GM21360 (cell line): ENCODE results near the gene CACNA1I.

Experiments
- ATAC-seq: cut with Tn5 transposase; IDR thresholded peaks from one replicate; pipeline ENCODE4 v1.9.1; 2021; ENCODE audit warnings: mild to moderate bottlenecking, moderate library complexity; ENCODE audit not compliant: unreplicated experiment

The CACNA1I gene

DNA sequence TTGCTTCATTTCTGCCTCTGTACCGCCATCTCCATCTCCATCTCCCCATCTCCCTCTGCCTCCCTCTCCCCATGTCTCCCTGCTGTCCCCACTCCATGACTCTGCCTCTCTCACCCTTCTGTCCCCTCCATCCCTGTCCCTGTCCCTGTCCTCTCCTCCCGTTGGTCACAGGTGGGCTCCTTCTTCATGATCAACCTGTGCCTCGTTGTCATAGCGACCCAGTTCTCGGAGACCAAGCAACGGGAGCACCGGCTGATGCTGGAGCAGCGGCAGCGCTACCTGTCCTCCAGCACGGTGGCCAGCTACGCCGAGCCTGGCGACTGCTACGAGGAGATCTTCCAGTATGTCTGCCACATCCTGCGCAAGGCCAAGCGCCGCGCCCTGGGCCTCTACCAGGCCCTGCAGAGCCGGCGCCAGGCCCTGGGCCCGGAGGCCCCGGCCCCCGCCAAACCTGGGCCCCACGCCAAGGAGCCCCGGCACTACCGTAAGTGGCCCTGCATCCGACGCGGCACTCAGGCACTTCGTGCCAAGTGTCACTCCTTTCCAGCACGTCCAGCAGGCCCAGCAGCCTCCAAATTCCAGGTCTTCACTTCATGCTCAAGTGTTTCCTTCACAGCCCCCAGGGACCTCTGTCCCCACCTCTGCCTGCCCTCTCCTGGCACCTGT lies 76.0 kb downstream of the CACNA1I start:
- no peak for ATAC-seq

DNA sequence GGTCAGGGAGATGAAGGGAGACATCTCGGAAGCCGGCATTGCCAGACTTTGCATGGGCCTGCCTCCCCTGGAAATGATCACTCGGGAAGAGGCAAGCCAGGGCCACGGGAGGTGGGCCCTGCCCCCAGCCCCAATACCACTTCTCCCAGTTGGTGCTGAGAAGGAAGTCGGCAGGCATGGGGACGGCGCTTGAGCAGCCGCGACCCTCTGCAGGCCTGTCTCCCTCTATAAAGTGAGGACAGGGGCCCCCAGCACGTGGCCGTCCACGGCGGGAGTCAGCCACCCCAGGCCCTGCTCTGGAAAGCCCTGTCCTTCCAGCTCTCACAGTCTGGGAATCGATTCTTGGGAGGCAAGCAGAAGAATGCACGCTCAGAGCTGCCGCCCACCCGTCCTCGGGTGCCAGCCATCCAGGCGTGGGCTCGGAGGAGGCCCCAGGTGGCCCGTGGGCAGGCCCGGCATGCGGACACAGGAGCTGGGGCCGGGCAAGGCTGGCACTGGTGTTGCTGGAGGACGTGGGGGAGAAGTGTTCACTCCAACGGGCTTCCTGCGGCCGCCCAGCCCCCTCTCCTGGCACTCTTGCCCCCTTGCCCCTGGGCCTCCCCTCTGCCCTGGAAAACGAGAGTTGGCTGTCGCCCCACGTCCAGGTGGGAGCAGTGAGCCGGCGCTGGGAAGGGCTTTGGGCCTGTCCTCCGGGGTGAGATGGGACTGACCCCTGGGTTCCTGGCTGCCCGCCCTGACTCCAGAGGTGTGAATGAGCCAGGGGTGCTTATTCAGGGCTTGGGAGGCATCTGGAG lies 77.5 kb downstream of the CACNA1I start:
- ATAC-seq: no peak

DNA sequence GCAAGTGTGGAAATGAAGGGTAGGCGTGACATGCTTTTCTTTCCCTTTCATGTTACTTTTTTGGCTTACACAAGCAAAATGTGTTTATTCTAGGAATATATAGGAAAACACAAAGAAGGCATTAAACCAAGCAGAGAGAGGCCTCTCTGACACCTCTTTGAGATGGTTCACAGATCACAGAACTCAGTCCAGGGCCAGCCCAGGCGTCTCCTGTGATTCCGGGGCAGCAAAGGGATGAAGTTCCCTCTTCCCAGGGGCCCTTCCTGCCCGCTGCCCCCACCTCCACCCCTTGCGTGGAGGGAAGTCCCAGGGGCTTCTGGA lies 78.0 kb downstream of the CACNA1I start:
- ATAC-seq: no peak

DNA sequence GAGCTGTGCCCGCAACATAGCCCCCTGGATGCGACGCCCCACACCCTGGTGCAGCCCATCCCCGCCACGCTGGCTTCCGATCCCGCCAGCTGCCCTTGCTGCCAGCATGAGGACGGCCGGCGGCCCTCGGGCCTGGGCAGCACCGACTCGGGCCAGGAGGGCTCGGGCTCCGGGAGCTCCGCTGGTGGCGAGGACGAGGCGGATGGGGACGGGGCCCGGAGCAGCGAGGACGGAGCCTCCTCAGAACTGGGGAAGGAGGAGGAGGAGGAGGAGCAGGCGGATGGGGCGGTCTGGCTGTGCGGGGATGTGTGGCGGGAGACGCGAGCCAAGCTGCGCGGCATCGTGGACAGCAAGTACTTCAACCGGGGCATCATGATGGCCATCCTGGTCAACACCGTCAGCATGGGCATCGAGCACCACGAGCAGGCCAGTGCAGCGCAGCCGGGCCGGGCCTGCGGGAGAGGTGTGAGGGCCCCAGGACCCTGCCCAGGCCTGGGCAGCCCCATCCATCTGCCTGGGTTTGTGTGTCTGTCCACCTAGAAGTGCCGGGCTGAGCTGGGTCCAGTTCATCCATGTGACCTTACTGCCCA lies 79.0 kb downstream of the CACNA1I start:
- ATAC-seq: no peak

DNA sequence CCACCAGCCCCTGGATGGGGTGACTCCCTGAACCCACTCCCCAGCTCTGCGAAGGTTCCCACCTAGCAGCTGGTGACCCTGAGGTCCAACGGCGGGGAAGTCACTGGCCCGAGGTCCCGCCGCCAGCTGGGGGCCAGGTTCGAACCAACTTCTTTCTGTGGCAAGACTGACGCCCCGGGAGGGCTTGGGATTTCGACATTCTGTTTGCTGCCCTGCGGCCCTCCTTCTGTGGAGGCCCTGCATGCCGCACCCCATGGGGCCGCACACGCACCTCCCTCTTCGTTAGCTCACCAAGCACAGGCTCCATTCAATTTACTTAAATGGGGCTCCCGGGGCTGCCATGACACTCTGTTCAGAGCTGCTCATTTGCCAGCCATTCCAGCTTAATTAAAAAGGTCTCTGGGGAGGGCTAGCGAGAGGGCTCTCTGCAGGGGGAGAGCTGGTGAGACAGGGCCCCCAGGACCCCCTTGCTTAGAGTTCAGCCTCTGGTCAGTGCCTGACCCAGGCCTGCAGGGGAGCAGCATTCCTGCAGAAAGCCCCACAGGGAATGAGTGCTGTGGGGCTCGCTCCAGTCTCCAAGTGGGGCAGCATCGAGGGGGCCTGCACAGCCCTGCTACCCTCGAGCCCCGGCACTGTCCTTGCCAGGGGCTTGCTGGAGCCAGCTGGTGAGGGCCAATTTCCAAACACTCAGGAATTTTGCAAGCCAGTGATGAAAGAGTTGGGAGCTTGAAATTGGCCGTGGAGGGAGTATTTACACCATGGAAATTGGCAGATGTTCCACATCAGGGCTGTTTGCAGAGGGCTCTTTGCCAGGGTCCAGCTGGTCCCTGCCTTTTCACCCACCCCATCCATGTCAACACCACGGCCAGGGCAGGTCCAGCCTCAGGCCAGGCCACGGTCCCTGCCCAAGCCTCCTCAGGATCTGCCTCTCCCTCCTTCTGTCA lies 80.8 kb downstream of the CACNA1I start:
- ATAC-seq: no peak

DNA sequence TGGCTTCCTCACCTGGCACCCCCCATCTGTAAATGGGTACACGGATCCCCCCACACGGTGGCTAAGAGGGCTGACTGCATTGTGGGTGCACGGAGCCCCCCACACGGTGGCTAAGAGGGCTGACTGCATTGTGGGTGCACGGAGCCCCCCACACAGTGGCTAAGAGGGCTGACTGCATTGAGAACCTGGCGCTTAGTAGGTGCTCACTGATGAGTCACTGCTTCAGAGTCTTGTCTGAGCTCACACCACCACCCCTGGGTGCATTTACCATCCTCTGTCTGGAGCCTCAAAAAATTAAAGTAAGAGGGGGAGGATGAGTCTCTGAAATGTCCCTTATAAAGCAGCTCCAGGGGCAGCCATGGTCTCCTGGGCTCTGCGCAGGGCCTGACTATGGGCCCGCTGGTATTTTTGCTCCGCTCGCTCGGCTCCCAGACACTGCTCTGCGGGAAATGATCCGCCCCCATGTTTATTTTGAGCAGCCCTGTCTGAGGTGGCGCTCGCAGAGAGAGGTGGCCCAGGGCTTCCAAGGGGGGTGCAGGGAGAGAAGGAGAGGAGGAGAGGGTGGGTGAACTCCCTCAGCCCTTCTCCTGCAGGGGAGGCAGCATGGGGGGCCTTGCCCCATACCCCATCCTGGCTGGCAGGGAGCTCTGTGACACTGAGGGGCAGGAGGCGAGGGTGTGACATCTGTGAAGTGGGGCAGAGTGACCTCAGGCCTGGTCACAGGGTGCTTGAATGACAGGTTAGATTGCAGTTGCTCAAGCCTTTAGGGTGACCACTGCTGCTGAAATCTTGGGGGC lies 82.6 kb downstream of the CACNA1I start:
- ATAC-seq: no peak

DNA sequence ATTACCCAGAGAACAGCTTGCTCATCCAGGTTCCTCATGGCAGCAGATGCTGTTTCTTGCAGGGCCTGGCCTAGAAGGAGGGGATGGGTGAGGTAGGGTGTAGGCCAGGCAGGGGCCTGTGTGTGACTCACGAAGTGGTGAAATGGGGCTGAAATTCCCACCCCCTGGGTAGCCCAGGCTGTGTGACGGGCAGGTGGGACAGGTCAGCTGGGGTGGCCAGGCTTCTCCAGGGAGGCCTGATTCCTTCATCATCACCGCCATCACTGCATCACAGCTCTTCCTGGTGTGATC lies 83.2 kb downstream of the CACNA1I start:
- no peak for ATAC-seq

DNA sequence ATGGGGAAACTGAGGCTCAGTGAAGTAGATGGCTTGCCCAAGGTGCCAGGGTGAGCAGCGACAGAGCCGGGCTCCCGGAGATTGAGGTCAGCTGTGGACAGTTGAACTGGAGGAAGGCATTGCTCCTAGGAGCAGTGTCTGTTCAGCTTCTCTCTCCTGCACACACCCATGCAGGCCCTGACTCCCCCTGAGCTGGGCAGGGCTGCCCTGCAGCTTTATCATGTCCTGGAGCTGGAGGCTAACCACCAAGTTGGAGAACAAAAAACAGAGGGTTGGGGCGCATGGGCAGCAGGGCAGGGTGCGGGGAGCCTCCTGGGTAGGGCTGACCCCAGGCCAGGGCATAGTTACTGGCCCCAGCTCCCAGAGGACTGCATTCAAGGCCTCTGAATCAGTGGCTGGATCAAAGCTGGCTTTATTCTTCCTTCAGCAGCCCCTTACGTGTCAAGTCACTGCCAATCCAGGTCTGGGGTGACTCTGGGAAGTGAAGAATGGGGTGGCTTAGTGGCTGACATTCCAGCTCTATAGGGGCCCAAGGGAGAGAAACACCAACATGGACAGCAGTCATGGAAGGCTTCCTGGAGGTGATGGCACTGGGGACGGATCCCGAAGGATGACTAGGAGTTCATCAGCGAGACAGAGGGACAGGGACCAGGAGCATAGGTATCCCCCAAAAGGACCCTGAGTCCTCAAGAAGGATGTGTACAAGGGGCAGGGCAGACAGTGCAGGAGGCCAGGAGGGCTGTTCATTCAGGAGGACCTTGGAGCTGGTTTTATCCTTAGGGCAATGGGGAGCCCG lies 83.8 kb downstream of the CACNA1I start:
- ATAC-seq: no peak

DNA sequence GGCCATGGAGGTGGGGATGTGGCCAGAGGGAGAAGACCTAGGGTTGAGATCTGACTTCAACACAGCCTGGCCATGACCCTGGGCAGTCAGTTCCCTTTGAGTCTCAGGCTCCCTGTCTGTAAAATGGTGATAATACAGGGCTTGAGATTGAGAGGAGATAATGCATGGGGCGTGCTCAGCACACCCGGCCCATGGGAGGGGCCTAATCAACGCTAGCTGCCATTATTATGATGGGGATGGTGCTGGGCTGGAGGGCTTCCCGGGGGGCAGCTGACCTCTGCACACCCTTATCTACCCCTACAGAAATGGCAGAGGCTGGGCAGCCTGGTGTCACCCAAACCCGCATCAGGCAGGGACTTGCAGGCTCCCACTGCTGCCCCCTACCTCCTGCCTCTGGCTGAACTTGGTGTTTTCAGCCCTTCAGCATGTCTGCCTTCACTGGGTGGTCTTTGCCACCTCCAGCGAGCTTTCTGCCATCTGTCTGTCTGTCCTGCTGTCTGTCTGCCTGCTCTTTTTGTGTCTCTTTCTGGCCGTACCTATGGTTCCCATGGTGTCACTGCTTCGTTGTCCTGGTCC lies 84.5 kb downstream of the CACNA1I start:
- ATAC-seq: no peak

DNA sequence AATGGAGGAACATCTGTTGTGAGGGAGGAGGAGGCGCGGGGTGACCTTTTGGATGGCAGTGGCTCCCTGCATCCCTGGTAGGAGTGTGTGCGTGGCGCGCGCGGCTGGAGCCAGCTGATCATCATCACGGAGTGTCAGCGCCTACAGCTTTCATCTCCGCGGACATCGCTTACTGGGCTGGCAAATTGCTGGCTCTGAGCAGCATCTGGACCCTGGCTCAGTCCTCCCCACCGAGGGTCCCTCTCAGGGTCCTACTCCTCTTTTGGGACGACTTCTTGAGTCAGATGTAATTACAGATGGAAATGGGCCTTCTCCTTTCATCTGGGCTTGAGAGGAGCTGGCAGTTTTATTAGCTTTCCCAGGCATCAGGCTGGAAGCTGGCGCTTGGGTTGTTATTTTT lies 85.3 kb downstream of the CACNA1I start:
- no peak for ATAC-seq

DNA sequence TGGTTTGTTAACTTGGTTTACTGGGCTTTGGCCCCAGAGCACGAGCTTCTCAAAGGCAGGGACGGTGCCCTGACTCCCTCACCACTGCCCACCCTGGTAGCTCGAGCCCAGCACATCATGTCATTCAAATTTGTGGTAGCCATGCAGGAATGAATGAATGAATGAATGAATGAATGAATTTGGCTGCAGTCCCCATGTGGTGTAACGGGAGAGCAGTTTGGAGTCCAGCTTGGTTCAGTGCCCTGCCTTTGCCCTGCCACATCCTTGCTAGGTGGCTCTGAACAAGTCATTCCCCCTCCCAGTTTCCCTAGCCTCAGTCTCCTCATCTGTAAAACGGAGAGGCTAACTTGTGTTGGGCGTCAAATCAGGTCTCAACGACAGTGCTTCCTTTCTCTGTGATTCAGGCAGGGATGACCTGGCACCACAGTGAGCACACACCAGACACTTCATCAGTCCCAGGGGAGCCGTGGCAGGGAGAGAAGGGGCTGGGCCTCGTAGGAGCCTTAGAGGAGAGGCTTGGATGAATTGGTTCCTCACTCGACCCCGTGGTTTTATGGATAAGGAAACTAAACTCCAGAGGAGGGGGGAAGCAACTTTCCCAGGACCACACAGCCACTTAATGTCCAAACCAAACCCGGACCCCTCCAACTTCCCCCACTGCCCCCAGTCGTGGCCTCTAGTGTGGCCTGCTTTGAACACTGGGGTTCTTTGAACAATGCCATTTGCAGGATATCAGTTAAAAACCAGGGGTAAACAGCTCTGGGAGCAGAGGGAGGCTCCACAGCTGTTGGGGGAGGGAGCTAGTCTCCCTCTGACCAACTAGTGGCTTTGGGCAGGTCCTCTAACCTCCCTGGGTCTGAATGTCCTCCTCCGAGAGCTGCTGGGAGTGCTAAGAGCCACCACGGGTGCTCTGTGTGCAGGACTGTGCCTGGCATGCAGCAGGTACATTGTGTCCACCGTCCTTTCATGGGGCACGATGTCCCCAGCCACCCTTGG lies 86.2 kb downstream of the CACNA1I start:
- ATAC-seq: no peak

DNA sequence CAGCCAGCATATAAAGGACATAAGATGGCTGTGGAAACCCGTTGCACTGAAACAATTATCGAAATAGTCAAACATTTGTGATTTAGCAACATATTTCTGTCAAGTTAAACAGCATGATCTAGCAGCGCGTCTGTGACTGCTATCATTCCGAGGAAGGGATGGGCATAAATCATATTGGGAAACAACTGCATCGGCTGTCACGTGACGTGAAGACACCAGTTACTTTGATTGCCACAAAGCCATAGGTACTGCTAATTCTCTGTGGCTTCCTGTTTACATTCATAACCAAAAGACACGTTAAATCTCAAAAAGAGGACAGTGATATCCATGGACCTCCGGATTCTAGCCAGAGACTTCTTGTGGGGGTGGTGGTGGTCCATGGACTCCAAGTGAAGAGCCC lies 87.8 kb downstream of the CACNA1I start:
- ATAC-seq: no peak

DNA sequence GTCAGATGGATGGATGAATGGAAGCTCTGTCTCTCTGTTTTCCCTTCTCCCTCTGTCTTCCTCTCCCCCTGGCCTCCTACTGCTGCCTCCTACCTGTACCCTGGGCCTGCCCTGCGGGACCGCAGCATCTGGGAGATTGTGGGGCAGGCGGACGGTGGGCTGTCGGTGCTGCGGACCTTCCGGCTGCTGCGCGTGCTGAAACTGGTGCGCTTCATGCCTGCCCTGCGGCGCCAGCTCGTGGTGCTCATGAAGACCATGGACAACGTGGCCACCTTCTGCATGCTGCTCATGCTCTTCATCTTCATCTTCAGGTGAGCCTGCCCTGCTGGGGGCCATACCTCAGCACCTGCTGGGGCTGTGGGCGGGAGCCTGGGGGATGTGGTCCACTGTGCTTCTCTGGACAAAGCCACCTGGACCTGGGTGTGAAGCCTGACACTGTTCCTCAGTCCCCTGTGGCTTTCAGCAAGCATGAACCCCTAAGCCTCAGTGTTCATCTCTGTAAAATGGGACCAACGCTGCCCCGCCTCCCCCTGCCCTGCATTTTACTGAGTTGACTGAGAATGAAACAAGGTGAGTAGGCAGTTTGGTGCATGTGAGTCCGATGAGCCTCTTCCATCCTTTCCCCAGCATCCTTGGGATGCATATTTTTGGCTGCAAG lies 88.4 kb downstream of the CACNA1I start:
- no peak for ATAC-seq

DNA sequence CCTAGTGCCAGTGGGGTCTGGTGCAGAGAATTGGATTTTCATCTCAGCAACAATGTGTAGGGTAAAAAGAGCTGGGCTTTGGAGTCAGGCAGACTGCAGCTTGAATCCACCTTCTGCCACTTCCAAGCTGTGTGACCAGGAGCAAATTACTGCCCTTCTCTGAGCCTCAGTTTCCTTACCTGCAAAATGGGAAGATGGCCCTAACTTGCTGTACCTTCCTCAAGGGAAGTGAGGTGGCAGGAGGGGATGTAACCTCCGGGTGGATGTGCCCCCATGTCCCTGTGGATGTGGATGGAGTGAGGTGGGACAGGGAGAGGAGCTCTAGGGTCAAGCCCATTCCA lies 90.9 kb downstream of the CACNA1I start:
- ATAC-seq: no peak

DNA sequence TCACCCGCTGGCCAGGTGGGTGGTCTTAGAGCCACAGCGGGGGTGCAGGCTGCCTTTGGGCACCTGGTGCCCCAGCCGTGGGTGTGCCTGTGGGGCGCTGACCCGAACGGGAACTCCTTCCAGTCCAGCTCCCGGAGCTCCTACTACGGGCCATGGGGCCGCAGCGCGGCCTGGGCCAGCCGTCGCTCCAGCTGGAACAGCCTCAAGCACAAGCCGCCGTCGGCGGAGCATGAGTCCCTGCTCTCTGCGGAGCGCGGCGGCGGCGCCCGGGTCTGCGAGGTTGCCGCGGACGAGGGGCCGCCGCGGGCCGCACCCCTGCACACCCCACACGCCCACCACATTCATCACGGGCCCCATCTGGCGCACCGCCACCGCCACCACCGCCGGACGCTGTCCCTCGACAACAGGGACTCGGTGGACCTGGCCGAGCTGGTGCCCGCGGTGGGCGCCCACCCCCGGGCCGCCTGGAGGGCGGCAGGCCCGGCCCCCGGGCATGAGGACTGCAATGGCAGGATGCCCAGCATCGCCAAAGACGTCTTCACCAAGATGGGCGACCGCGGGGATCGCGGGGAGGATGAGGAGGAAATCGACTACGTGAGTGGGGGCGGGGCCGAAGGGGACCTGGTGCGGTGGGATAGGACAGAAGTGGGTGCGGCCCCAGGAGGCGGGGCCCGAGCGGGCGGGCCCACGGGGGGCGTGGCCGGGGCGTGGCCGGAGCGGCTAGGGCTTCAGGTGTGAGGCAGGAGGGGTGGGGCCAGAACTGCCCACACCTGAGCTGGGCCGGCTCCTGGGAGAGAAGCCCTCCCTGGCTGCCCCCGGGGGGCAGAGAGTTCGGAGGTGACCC lies 91.5 kb downstream of the CACNA1I start:
- no peak for ATAC-seq

DNA sequence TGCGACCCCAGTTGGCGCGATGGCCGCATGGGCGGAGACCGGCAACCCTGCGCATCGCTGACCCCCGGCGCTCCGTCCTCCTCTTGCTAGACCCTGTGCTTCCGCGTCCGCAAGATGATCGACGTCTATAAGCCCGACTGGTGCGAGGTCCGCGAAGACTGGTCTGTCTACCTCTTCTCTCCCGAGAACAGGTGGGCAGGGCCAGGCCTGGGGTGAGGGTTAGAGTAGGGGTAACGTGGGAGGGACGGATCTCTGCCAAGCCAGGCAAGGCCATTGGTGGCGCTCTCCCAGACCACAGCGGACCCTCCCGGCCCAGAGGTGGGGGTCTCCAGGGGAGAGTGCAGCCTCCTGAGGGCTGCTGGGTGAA lies 92.1 kb downstream of the CACNA1I start:
- no peak for ATAC-seq

DNA sequence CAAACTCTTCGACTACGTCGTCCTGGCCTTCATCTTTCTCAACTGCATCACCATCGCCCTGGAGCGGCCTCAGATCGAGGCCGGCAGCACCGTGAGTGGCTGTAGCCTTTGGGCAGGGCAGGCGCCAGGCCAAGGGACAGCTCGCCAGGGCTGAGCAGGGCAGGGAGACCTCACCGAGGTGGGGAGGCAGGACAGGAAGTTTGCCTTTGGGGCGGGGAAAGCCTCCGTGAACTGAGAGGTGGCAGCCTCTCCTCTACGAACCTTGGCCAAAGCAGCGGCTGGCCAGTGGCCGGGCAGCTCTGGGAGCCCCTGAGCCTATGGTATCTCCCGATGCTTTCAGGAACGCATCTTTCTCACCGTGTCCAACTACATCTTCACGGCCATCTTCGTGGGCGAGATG lies 93.2 kb downstream of the CACNA1I start:
- no peak for ATAC-seq
